Astrocyte (in vitro differentiated cells and primary cell): ENCODE results near the gene NCSTN.

Source experiments
- EZH2 ChIP-seq: IDR thresholded peaks from 2 replicates; pipeline ENCODE4 v1.6.1; 2012; ENCODE audit warnings: mild to moderate bottlenecking, low read length, inconsistent platforms; ENCODE audit not compliant: insufficient read depth
- TF ChIP-seq, protein P1 (sequence below): IDR thresholded peaks from 2 replicates; pipeline ENCODE4 v1.5.1; 2011; ENCODE audit warnings: low read depth, mild to moderate bottlenecking, inconsistent platforms, low read length, moderate library complexity; ENCODE audit not compliant: insufficient read depth

DNA sequence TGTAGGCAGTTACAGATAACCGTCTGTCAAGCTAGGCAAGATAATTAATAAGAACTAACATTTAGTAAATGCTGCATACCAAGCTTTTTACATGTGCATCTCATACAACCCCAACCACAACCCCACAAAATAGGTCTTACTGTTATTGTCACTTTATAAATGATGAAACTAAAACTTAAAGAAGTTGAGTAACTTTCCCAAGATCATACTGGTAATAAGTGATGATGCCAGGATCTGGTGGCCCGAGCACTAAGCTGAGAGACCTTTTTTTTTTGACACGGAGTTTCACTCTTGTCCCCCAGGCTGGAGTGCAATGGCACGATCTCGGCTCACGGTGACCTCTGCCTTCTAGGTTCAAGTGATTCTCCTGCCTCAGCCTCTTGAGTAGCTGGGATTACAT, 1.8 kb downstream of the NCSTN start:
- TF ChIP-seq EZH2: no peak
- TF ChIP-seq, protein P1, sequence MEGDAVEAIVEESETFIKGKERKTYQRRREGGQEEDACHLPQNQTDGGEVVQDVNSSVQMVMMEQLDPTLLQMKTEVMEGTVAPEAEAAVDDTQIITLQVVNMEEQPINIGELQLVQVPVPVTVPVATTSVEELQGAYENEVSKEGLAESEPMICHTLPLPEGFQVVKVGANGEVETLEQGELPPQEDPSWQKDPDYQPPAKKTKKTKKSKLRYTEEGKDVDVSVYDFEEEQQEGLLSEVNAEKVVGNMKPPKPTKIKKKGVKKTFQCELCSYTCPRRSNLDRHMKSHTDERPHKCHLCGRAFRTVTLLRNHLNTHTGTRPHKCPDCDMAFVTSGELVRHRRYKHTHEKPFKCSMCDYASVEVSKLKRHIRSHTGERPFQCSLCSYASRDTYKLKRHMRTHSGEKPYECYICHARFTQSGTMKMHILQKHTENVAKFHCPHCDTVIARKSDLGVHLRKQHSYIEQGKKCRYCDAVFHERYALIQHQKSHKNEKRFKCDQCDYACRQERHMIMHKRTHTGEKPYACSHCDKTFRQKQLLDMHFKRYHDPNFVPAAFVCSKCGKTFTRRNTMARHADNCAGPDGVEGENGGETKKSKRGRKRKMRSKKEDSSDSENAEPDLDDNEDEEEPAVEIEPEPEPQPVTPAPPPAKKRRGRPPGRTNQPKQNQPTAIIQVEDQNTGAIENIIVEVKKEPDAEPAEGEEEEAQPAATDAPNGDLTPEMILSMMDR: no peak
